GM18511 (cell line): ENCODE measurements around the gene SLC8B1.

ENCODE experiments used
- ATAC-seq: cut with Tn5 transposase; IDR thresholded peaks from one replicate; pipeline ENCODE4 v1.9.1; 2021; ENCODE audit warnings: mild to moderate bottlenecking, moderate library complexity; ENCODE audit not compliant: unreplicated experiment

Gene SLC8B1

GRCh38 chr12:113296557-113297213 is 38.2 kb downstream of the SLC8B1 start:
- no peak for ATAC-seq

- ATAC-seq, result no peak
These were observed 38.9 kb downstream of the SLC8B1 start for GRCh38 chr12:113295886-113296556.

DNA sequence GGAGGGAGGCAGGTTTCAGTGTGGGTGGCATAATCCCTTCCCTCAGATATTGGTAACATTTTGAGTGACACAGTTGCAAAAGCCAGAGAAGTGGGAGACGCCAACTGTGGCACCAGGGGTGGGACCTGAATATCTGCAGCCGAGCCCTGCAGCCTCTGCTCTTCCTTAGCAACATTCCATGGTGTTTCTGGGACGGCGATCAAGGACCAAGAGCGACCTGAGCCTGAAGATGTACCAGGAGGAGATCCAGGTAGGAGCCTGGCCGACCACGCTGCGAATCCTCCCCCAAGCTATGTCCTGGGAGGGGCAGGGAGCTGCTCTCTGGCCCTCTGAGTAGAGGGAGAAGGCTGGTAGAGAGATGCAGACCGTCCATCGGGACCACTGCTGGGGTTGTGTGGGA is 41.8 kb downstream of the SLC8B1 start:
- ATAC-seq, result no peak

- no peak for ATAC-seq
These were observed 42.4 kb downstream of the SLC8B1 start for GRCh38 chr12:113292547-113292946.

DNA sequence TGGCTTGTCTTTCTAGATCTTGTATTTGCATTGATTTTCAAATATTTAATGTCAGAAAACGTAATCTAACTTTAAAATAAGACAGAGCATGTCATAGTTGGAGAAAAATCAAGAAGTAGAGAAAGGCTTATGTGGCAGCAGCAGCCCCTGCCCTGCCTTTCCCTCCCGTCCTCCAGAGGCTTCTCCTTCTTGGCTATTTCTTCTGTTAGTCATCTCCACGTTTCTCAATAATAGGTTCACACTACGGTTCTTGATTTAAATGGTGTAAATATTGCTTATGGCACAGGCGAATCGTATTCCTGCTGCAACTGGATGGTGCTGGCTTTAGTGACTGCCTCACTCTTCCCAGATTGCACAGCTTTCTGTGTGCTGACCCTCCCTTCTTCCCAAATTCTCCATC is 42.8 kb downstream of the SLC8B1 start:
- no peak for ATAC-seq

DNA sequence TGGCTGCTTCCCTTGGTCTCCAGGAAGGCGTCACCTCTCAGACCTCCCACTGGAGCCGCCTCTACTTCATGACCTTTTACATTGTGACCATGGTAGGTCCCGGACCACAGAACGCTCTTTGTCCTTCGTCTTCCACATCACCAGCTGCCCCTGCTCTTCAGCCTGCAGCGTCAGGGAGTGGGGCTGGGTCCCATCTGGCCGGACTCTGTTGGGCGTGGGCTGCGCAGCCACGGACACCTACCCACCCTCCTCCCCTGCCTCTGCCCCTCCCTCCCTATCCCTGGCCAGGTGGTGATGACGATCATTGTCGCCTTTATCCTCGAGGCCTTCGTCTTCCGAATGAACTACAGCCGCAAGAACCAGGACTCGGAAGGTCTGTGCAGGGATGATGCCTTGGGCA is 43.3 kb downstream of the SLC8B1 start:
- ATAC-seq, result no peak

GRCh38 chr12:113290506-113290905 is 44.4 kb downstream of the SLC8B1 start:
- no peak for ATAC-seq

DNA sequence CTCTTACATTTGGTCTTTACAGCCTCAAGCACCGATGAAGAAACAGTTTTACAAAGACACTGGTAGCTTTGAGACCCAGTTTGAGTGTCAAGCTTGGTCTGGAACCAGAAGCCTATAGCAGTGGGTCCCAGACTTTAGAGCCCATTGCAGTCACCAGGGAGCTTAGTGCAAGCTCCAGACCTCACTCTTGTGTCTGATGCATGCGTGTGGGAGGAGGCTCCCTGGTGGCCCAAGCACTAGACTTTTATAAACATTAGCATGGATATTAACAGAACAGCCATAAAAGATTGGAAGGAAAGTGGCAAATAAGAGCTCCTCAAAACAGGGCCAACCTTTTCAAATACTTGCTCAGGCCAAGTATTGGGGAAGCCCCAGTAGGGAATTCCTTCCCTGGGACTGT is 45.5 kb downstream of the SLC8B1 start:
- ATAC-seq, result no peak

GRCh38 chr12:113287899-113288282 is 47.0 kb downstream of the SLC8B1 start:
- ATAC-seq, result no peak

DNA sequence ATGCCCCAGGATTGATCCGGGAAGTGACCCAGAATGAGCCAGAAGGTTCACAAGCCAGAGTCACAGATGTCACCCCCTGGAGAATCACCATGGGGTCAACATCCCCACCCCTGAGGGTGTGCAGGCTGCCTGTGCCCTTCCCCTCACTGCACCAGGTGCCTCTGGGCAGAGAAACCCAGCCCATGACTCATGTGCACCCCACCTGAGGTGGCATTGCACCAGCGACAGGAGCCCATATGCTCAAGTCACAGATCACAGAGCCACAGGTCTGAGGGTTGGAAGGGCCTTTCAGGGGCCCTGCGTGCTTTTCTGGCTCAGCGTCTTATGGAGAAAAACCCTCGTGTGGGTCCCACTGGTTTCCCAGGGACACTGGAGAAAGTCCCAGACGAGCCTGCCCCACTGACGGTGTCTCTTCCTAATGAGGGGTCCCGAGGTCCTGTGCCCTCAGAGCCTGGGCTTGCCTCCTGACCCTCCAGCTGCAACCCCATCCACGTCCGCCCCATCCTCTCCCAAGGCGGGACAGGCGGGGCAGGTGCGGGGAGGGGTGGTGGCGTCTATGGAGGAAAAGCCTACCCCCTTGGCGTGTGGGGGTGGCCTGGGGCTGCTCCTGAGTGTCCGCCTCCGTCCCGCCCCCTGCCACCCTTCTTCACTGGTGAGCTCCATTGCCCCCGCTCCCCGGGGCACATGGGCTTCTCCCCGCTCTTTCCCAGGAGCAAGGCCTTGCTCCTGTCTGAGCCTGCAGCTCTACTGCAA is 47.6 kb downstream of the SLC8B1 start:
- ATAC-seq, result no peak

DNA sequence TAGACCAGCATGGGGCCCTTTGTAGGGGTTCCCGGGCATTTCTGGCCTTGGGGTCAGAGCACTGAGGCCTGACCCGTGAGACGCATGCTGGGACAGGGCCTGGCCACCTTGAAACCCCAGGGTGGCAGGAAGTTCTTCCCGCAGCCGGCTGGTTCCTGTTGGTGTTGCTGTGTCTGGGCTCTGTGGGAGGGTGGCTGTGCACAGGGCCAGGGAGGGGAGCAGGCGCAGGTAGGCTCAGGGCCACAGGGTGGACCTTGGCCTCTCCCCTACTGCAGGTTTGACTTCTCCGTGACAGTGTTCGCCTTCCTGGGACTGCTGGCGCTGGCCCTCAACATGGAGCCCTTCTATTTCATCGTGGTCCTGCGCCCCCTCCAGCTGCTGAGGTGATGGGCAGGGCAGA is 48.2 kb downstream of the SLC8B1 start:
- ATAC-seq, result no peak

DNA sequence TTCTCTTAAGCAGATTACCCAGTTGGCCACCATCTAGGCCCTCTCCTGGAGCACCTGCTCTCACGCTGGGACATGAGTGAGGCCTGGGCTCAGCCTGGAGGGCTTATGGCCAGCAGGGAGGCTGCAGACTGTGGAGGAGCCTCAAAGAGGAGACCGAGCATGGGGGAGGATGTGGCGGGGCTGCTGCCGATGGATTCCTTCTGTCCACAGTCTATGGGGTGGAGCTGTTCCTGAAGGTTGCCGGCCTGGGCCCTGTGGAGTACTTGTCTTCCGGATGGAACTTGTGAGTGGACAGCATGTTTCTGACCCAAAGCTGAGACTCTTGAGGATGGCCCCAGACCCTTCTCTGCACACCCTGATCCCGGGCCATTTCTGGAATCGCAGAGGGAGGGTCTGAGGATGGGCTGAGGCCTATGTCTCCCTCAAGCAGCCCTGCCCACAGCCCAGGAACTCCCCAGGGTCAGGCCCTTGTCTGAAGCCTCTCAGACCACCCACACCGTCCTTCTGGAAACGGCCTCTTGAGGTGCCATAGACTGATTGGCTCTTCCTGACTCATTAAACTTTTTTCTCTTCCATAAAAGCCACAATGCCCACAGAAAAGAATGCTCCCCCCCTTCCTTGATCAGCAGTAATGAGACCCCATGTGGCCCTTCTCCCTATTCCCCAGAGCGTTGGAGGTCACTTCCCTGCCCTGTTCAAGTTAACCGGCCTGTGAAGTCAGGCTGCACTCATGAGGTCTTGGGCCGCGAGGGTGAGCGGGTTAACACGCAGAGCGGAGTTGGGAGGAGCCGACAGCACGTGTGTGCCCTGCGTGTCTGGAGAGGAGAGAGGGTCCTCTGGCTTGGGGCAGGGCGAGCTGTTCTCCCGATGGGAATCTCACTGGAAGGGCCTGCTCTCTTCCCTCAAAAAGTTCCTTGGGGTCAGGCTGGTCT is 49.0 kb downstream of the SLC8B1 start:
- no peak for ATAC-seq

DNA sequence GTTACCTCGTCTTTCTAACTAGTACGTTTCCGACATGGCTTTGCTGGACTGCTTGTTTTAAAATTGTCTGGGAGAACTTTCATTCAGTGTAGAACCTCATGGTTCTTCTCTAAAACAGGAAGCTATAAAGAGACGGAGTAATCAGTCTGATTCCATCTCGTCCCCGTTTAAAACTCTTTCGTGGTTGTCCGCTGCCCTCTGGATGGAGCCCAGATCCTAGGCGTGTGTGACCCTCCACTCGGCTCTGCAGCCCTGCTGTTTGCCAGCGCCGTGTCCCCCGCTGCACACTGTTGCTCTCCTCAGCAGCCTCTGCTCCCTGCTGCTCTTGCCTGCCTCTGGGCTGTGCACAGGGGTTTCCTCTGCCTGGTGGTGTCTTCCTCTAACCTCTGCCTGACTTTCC is 50.2 kb downstream of the SLC8B1 start:
- no peak for ATAC-seq

DNA sequence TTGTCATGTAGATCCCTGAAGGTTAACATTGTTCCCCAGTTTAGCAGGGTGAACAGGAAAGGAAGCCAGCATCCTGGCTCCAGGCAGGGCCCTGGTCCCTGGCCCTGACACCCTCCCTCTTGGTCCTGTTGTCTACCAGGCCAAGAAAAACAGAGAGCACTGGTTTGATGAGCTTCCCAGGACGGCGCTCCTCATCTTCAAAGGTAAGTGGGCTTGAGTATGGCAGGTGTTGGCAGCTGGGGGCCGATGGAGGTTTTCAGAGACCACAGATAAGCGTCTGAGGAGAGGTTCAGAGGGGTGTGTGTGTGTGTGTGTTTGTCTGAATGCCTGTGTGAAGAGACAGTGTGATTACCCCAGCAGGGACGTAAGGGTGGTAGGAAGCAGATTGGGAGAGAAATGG is 56.3 kb downstream of the SLC8B1 start:
- no peak for ATAC-seq

DNA sequence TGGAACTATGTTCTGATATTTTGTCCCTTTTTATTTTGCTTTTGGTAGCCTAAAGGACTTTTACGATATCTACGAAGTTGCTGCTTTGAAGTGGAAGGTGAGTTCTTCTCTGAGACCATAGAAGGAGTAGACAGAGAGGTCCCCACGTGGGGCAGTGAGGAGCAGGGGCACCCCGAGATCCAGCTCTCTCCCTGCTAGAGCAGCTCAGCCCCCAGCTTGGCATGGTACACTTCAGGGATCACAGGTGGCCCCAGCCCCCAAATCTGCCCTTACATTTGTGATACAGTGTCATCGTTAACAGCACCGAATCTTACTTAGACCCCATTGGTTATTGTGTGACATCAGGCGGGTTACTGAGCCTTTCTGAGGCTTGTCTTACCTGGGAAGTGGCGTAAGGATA is 56.8 kb downstream of the SLC8B1 start:
- no peak for ATAC-seq

DNA sequence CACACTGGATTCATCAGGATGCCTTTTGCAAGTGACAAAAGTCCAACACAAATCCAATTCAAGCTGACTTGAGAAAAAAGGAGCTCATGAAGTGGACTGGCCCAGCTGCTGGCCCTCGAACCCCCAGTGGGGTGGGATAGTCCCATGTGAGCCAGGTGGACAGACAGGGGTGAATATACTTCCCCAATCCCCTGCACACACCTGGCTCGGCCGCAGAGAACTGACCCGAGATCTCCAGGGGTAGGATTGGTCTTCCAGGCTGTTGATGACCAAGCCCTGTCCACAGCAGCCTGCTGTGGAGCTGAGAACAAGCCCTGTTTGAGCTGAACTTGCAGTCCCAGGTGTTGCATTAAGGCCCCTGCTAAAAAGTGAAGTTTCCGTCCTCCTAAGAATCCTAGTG is 57.4 kb downstream of the SLC8B1 start:
- ATAC-seq, result no peak

DNA sequence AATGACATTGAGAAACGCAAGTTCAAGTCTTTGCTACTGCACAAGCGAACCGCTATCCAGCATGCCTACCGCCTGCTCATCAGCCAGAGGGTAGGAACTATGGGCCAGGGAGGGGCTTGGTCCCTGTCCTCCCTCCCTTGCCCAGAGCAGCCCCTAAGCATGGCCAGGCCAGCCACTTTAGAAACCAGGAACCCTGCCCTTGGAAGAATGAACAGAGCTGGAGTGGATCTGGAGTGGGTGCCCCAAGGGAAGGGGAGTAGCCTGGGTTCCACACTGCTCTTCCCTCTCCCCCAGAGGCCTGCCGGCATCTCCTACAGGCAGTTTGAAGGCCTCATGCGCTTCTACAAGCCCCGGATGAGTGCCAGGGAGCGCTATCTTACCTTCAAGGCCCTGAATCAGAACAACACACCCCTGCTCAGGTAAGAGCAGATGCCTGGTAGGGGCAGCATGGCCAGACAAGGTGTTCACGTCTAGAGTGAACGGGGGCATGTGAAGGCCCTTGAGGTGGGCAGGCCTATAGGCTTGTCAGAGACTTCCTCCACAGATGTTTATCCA is 57.9 kb downstream of the SLC8B1 start:
- ATAC-seq, result no peak

DNA sequence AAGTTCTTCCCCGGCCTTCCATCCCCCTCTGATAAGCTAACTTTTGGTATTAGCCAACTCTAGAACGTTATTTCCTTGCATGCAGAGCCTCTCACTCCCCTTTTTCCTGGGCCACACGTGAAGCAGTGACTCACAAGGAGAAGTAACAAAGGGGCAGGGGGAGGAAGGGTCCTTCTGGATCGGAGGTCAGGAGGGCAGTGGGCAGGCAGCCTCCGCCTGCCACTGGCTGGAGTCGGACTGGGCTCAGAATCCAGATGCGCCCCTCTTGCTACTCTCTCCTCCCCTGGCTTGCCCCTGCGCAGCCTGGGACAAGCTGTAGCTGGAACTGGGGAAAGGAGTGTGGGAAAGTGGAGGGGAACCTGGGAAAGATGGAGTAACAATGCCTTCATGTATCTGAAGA is 58.6 kb downstream of the SLC8B1 start:
- no peak for ATAC-seq

- no peak for ATAC-seq
These were observed 60.1 kb downstream of the SLC8B1 start for GRCh38 chr12:113274848-113275247.

DNA sequence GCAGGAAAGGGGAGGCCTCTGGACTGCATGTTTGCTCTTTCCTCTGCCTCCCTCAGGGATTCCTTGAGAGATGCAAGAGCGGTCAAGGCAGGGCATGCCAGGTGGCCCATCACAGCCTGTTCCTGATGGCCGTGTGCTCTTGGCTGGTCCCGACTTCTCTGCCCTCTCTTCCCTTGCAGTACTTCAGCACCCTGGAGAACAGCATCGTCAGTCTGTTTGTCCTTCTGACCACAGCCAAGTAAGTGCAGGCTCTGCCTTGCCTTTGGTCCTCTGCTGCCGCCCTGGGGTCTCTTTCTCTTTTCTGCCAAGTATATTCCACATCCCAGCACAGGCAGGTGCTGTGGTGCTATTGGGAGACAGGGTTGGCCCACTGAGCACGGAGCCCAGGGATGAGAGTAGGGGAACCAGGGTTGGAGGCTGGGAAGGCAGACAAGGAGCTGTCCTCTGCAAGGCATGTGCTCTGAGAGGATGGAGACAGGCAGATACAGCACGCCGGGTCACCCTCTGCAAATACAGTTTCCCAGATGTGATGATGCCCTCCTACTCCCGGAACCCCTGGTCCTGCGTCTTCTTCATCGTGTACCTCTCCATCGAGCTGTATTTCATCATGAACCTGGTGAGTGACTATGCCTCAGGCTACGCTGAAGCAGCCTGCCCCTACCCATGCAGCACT is 61.7 kb downstream of the SLC8B1 start:
- no peak for ATAC-seq
